Amniotic epithelial cell (primary cell): ENCODE results near the gene ERN1.
"Not testable (repeated sequence)": the region's sequence is repeated elsewhere in the genome, so short reads cannot be mapped to it uniquely, and the experiment has no call there.

Experiments
- DNase-seq: peaks from one replicate; pipeline ENCODE4 v3.0.0-alpha.2; 2010; ENCODE audit warnings: low read depth

Gene ERN1

GRCh38 chr17:64135000-64135399 lies 5.1 kb upstream of the ERN1 start:
- DNase-seq, result peak; percentile 49

- DNase-seq, result no peak
Observed at GRCh38 chr17:64134216-64134970, 4.4 kb upstream of the ERN1 start.

- DNase-seq, result peak; percentile 66
Observed at GRCh38 chr17:64133546-64134215, 3.7 kb upstream of the ERN1 start.

- DNase-seq, result no peak
Observed at GRCh38 chr17:64131606-64132270, 1.8 kb upstream of the ERN1 start.

GRCh38 chr17:64130559-64131001 lies 636 bp upstream of the ERN1 start:
- DNase-seq, result no peak

- no peak for DNase-seq
Observed at GRCh38 chr17:64129515-64129764, 504 bp downstream of the ERN1 start.

GRCh38 chr17:64128787-64129514 lies 993 bp downstream of the ERN1 start:
- DNase-seq, result peak; percentile 47

GRCh38 chr17:64126918-64127317 lies 3.0 kb downstream of the ERN1 start:
- DNase-seq, result peak; percentile 54

- peak; percentile 46 for DNase-seq
Observed at GRCh38 chr17:64125937-64126336, 4.0 kb downstream of the ERN1 start.

- DNase-seq, result no peak
Observed at GRCh38 chr17:64124609-64125008, 5.3 kb downstream of the ERN1 start.

- DNase-seq, result no peak
Observed at GRCh38 chr17:64123114-64123513, 6.8 kb downstream of the ERN1 start.

GRCh38 chr17:64120972-64121786 lies 8.8 kb downstream of the ERN1 start:
- not testable (repeated sequence) for DNase-seq

GRCh38 chr17:64120159-64120810 lies 9.7 kb downstream of the ERN1 start:
- DNase-seq, result peak; percentile 62

GRCh38 chr17:64117981-64118979 lies 11.7 kb downstream of the ERN1 start:
- DNase-seq, result no peak

GRCh38 chr17:64115822-64116534 lies 14.0 kb downstream of the ERN1 start:
- peak; percentile 96 for DNase-seq

GRCh38 chr17:64115043-64115698 lies 14.8 kb downstream of the ERN1 start:
- DNase-seq, result peak; percentile 67

- no peak for DNase-seq
Observed at GRCh38 chr17:64113006-64113405, 16.9 kb downstream of the ERN1 start.

- no peak for DNase-seq
Observed at GRCh38 chr17:64111831-64112230, 18.1 kb downstream of the ERN1 start.
